22Rv1 (cell line): ENCODE results near the gene FGFR3.

Experiments
- H3K27ac ChIP-seq: fragments of 450-650 bp; 2 replicates; pipeline ENCODE4 v1.5.1; 2017
- ZFX ChIP-seq: fragments of 450-650 bp; IDR thresholded peaks from 2 replicates; pipeline ENCODE4 v1.6.1; 2017; ENCODE audit warnings: antibody characterized with exemption, borderline replicate concordance
- TF ChIP-seq, protein P1 (sequence below): fragments of 450-650 bp; IDR thresholded peaks from 2 replicates; pipeline ENCODE4 v1.5.1; 2017; ENCODE audit warnings: mild to moderate bottlenecking

Gene FGFR3

GRCh38 chr4:1790005-1790404 lies 3.1 kb upstream of the FGFR3 start:
- H3K27ac ChIP-seq = no peak overlapping the region
- TF ChIP-seq ZFX = no peak

GRCh38 chr4:1792158-1792831 lies 798 bp upstream of the FGFR3 start:
- no peak overlapping the region for H3K27ac ChIP-seq
- TF ChIP-seq, protein P1, sequence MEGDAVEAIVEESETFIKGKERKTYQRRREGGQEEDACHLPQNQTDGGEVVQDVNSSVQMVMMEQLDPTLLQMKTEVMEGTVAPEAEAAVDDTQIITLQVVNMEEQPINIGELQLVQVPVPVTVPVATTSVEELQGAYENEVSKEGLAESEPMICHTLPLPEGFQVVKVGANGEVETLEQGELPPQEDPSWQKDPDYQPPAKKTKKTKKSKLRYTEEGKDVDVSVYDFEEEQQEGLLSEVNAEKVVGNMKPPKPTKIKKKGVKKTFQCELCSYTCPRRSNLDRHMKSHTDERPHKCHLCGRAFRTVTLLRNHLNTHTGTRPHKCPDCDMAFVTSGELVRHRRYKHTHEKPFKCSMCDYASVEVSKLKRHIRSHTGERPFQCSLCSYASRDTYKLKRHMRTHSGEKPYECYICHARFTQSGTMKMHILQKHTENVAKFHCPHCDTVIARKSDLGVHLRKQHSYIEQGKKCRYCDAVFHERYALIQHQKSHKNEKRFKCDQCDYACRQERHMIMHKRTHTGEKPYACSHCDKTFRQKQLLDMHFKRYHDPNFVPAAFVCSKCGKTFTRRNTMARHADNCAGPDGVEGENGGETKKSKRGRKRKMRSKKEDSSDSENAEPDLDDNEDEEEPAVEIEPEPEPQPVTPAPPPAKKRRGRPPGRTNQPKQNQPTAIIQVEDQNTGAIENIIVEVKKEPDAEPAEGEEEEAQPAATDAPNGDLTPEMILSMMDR = no peak
- TF ChIP-seq ZFX = no peak

DNA sequence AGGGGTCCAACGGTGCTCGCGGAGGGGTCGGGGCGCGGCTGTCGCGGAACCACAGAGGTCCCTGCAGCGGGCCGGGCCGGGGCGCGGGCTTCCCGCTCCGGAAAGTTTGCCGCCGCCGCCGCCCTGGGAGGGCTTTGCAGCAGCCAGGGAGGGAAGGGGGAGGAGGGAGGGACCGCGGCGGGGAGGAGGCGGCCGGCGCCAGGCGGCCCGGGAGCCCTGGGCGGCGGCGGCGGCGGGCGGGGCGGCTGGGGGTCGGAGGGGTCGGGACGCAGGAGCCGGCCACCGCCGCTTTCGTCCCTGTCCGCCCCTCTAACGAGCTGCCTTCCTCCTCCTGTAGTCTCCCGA lies 375 bp downstream of the FGFR3 start:
- peak overlapping the region; percentile 92 for H3K27ac ChIP-seq
- no peak for TF ChIP-seq ZFX
- TF ChIP-seq, protein P1 = no peak

DNA sequence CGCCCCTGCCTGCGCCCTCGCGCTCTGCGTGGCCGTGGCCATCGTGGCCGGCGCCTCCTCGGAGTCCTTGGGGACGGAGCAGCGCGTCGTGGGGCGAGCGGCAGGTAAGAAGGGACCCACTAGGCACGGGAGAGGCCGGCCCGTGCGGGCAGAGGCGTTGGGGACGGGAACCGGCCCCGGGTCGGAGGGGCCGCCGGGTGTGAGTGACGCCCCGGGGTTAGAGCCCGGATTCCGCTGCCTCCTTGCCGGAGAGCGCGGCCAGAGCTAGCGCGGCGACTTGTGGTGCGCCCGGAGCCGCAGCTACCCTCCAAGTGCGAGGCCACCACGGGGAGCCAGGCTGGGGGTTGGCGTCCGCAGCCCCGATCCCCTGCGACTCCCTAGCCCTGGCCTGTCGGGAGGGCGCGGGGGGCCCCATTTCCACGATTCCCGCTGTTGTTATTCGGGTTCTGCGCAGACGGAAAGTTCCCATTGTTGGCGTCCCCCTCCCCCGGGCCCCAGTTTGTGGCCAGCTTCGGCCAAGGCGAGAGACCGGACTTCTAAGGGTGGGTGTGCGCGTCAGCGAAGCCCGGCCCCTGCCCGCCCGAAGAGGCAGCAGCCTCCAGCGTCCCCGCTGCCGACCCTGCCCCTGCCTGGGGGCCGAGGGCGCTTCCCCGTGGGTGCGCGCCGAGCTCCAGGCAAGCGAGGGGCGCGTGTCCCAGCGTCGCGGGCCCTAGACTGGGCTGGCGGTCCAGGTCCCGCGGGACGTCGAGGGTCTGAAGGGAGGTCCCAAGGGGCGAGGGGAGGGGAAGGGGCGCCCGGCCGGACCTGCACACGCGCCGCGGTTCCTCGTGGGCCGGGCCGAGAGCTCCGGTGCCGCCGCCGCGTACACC lies 1.1 kb downstream of the FGFR3 start:
- H3K27ac ChIP-seq = peak overlapping the region; percentile 92

DNA sequence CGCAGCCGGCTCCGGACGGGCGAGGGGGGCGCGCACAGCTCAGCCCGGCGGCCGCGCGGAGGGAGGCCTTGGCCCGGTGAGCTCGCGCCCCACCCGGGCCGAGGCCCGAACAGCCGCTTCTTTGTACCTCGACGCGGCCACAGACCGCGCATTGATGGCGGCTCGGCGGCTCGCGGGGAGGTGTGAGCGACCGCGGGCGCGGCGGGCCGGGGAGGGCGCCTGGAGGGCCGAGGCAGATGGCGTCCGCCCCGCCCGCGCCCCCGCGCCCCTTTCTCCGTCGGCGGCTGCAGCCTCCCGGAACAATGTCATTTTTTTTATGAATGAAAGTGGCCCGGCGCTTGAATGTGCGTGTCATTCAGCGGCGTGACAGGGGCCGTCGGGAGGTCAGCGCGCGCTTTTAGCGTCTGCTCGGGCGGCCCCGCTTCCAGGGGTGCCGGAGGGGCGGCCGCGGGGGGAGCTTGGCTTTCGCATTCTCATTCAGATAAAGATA lies 1.8 kb downstream of the FGFR3 start:
- peak overlapping the region; percentile 92 for H3K27ac ChIP-seq
- TF ChIP-seq, protein P1 = no peak
- TF ChIP-seq ZFX = no peak

More for the DNA sequence above, 1.1 kb downstream of the FGFR3 start:
- TF ChIP-seq, protein P1 = no peak
- TF ChIP-seq ZFX = no peak

DNA sequence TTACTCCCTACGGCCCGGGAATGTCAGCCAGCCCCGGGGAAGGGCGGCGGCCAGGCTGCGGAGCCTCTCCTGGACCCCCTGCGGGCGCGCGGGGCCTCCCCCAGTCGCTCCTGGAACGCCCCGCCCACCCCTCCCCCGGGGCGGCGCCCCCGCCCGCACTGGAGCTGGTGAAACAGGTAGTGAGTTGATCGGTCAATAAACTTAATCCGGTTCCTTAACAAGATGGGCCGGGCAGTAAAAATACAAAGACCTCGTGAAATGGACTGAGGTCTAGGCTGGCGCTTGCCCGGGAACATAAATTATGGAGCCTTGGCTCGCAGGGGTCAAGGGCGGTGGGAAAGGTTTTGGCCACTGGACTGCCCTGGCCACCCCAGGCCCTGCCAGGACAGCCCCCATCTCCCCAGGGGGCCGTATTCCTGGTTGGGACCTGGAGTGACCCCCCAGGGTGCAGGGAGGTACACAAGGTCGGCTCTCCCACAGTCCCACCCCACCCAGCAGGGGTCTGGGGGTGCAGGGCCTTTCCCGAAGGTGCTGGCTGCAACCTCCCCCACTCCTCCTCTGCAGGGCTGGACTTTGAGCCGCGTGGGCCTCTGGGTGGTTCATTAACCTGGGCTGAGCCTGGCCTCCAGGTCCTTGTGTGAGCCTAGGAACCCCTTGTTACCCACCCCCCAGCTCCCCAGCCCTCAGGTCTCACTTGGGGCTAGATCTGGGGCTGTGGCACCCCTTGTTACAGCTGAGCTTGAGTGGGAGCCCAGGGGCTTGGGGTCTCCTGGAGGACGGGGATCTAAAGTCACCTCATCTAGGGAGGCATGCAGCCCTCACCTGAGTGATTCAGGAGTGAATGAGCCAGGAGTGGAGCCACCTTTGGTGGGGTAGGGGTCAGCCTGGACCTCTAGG lies 2.5 kb downstream of the FGFR3 start:
- no peak for TF ChIP-seq ZFX
- TF ChIP-seq, protein P1 = no peak
- H3K27ac ChIP-seq = peak overlapping the region; percentile 92

DNA sequence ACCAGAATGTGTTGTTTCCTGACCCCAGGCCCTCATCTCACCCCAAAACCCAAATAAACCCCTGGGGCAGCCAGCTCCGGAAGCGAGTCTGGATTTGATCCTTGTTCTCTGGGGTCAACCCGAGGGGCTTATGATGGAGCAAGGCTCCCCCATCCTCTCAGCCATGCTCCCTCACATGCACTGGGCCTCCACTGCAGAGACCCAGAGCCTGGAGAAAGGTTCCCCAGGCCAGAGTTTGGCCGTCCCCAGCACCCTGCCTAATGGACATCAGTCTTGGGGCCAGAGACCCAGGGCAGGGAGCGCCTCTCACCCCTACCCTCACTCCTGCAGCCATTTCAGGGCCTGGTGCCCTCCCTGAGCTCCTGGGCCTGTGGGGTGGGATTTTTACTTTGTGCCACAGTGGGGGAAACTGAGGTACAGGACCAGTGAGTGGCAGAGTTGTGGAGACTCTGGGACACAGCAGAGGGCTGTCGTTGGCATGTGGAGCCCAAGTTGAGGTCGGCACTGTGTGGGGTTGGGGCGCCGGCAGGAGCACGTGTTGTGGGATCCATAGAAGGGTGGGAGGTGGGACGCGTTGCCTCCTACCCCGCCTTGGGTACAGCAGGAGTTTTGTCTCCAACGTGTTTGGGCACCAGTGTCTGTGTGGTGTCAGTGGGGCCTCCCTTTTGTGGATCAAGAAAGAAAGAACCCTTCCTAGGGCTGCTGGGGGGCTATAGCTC lies 3.6 kb downstream of the FGFR3 start:
- peak overlapping the region; percentile 92 for H3K27ac ChIP-seq
- no peak for TF ChIP-seq ZFX
- TF ChIP-seq, protein P1 = no peak
